ENCODE results near the gene PPM1F.

PPM1F gene

DNA sequence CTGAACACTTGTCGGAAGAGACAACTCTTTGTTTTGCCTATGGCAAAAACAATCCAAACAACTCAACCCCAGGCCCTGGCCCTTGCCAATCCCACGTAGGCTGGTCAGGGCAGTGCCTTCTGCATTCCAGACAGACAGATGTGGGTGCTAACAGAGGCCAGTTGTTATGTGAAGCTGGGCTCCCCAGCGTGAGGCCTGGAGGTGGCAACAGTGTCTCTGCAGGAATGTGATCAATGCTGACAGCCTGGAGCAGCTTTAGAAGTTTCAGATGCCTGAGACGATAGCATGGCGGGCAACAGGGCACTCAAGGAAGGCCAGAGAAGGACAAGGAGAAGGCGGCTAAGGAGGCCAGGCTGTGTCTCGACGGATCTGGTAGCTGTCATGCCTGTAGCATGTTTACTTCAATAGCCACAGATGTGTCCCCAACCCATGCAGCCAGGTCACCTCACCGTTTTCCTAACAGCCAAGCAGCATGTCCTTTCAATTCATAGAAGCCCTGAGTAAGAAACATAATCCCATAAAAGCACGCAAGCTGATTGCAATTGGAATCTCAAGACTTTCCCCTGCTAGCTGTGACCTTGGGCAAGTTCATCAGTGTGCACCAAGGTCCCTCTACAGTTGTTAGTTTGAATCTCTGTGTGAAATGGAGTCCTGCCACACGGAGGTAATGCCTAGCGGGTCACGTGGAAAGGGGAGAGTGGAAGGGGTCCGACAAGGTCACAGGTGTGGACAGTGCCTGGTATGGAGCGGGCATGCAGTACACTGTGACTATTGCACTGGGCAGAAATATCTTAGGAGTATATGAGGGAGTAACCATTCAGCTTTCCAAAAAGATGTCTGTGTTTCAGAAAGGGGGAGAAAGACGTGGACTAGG, 14.2 kb upstream of the PPM1F start:
- no peak for DNase-seq (ENCODE audit: low spot score)
- in situ Hi-C loops (cut with MboI; ENCODE audit: low pct_unique_long_range_greater_than_20kb, low sequenced_read_pairs, unreplicated experiment) = loop anchor here (5.0 kb wide), 1 partner anchor 250 kb away; no protein-coding TSS in a partner anchor
- no peak for TF ChIP-seq CTCF (IDR thresholded peaks at IDR 0.05; ENCODE audit: extremely low read depth, insufficient read depth, missing control alignments)

DNA sequence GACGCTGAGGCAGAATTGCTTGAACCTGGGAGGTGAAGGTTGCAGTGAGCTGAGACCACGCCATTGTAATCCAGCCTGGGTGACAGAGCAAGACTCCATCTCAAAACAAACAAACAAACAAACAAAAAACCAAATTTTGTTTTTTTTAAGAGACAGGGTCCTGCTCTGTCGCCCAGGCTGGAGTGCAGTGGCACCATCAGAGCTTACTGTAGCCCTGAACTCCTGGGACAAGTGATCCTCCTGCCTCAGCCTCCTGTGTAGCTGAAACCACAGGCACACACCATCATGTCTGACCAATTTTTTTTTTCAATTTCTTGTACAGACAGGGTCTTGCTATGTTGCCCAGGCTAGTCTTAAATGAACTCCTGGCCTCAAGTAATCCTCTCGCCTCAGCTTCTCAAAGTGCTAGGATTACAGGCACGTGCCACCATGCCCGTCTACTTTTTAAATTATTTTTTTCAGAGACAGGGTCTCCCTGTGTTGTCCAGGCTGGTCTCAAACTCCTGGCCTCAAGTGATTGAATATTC, 13.2 kb upstream of the PPM1F start:
- TF ChIP-seq CTCF (IDR thresholded peaks at IDR 0.05; ENCODE audit: extremely low read depth, insufficient read depth, missing control alignments) = no peak
- in situ Hi-C loops (cut with MboI; ENCODE audit: low pct_unique_long_range_greater_than_20kb, low sequenced_read_pairs, unreplicated experiment) = loop anchor here (5.0 kb wide), 1 partner anchor 251 kb away; no protein-coding TSS in a partner anchor
- DNase-seq (ENCODE audit: low spot score) = no peak

DNA sequence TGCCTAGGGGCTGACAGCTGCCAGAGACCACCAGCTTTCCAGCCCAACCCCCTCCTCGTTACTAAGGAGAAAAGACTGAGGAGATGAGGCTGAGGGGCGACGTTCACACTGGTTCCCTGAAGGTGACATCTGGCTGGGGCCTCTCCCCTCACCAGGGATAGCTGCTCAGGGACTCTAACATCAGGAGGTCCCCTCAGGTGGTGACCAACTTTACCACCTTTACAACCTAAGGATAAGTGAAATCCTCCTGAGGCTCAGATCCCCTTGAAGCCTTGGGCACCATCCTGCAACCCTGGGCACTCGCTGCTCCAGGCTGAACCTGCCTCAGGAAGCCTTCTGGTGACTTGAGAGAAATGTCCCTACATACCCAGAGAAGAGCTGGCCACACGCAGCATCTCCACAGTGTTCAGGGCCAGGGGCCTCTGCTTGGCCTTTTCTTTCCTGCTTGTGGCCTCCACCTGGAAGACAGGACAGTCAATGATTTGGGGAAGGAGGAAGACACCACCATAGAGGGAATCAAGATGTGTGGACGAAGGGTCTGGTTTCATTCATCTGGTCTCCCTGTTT, 12.4 kb upstream of the PPM1F start:
- in situ Hi-C loops (cut with MboI; ENCODE audit: low pct_unique_long_range_greater_than_20kb, low sequenced_read_pairs, unreplicated experiment) = loop anchor here (5.0 kb wide), 1 partner anchor 252 kb away; no protein-coding TSS in a partner anchor
- no peak for DNase-seq (ENCODE audit: low spot score)
- no peak for TF ChIP-seq CTCF (IDR thresholded peaks at IDR 0.05; ENCODE audit: extremely low read depth, insufficient read depth, missing control alignments)

GRCh38 chr22:21964234-21964633, 11.6 kb upstream of the PPM1F start:
- no peak for DNase-seq (ENCODE audit: low spot score)
- in situ Hi-C loops (cut with MboI; ENCODE audit: low pct_unique_long_range_greater_than_20kb, low sequenced_read_pairs, unreplicated experiment) = no loop called here
- no peak for TF ChIP-seq CTCF (IDR thresholded peaks at IDR 0.05; ENCODE audit: extremely low read depth, insufficient read depth, missing control alignments)

- DNase-seq (ENCODE audit: low spot score) = no peak
- TF ChIP-seq CTCF (IDR thresholded peaks at IDR 0.05; ENCODE audit: extremely low read depth, insufficient read depth, missing control alignments) = no peak
- in situ Hi-C loops (cut with MboI; ENCODE audit: low pct_unique_long_range_greater_than_20kb, low sequenced_read_pairs, unreplicated experiment) = no loop called here
Measured at GRCh38 chr22:21963790-21964211, 11.2 kb upstream of the PPM1F start.

- TF ChIP-seq CTCF (IDR thresholded peaks at IDR 0.05; ENCODE audit: extremely low read depth, insufficient read depth, missing control alignments) = no peak
- no peak for DNase-seq (ENCODE audit: low spot score)
- in situ Hi-C loops (cut with MboI; ENCODE audit: low pct_unique_long_range_greater_than_20kb, low sequenced_read_pairs, unreplicated experiment) = no loop called here
Measured at GRCh38 chr22:21963286-21963685, 10.6 kb upstream of the PPM1F start.
